ENCODE data around the gene MCTP2.

The MCTP2 gene

DNA sequence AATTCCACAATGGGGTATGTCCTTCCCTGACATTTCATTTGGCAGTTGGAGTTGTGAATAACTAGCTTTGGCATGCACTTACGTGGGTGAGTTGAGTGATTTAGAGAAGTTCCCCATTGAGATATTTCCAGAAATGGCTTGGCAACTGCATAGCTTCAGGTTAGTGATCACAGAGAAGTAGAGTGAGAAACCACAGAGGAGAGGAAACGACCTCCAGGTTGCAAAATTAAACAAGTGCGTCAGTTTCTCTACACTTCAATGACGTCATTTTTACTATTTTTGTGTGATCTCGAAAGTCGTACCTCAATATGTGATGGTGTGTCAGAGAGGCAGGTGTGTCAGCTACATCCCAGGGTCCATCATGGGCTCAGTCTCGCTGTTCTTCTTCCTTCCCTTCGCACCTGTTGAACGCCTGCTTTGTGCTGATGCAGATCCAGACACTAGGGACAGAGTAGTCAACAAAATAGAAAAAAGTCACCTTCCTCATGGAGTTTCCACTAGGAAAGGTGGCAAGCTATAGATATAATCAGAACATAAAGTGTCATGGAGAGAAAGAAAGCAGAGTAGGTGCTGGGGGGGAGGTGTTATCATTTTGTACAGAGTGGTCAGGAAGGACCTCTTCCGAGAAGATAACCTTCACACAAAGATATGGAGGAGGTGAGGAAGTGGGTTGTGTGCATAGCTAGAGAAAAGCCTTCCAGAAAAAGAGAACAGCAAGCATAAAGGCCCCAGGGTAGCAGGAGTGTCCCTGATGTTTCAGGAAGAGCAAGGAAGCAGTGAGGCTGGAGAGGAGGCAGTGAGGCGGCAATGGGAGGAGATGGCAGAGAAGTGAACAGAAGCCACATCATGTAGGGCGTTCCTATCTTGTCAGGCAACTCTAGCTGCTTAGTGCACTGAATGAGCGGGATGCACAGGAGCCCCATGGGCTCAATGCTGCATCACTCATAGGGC is 75.6 kb downstream of the MCTP2 start:
- DNase-seq = no peak

DNA sequence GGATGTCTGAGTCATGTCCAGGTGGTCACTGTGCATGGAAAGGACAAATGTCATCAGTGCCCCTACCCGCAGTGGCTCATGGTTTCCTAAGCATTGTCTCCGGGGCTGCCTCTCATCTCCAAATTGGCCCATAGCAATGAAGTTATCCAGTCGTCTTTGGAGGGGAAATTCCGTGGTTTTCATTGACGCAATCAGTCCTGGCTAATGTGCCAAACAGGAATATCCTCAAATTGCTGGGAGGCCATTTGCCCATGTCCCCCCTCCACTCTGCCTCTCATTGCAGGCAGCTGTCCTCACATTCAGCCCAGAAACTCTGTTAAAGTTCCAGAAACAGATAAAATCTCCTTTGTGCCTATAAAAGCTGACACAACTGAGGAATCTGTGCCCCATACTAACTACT is 81.6 kb downstream of the MCTP2 start:
- no peak for DNase-seq

DNA sequence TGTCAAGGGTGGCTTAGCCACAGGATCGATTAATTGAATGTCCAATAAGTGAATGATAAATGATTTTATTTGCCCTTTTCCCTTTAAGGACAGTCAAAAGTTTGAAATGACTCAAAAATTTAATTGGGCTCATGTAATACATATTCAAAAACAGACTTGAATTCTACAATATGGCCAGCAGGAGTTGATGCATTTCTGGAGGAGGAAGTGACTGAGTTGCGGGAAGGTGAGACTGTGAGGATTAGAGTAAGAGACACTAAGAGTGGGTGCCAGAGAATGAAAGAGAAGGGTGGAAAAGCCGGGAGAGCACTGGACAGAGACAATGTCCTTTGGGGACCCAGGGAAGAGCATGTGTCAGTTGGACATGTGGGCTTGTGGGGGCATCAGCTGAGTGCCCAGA is 83.3 kb downstream of the MCTP2 start:
- DNase-seq = no peak

DNA sequence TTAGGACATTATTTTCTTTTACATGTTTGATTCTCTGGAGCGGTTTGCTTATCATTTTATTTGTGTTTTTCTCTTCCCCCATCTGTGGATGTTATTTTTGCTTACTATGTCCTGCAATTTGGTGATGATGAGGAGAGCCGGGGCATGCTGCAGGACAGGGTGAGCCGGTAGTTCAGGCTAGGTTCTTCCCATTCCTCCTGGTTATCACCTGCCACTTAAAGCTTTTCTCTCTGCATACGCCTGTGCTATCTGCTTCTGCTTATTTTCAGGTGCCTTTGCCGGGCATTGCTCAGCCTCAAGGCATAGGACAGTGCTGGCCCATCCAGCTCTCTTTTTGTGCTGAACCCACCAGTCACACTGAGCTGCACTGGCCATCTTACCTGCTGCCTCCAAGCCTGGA is 85.8 kb downstream of the MCTP2 start:
- no peak for DNase-seq

DNA sequence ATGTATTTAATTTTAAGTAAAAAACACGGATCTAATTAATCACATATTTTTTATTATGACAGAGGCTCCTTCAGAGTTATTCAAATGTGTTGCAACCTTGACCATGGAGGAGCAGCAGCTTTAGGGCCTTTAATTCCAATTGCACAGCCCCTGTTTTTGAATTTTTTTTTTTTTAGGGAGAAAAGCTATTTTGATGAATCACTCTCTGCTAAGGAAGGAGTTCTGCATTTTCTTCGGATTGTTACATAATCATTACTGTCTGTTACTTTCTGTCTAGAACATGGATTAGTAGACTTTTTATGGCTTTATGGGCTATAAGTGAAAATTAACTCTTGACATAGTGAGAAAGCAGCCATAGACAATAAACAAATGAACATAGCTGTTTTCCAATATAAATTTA is 90.8 kb downstream of the MCTP2 start:
- no peak for DNase-seq

DNA sequence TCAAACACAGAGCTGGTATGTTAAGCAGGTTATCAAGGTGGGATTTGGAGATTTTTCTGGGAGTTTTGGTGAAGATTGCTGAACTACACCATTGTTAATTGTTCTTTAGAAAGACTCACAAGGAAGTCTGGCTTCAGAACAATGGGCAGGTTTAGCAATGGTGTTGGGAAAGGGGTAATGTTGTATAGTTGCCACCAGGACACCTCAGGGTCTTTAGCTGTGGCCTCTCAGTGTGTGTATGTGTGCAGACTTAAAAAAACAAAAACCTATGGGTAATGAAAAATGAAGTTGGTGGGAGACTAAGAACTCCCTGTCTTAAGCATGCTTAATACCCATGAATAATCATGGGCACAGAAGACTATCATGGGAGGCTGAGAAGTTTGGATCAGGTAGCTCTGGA is 91.7 kb downstream of the MCTP2 start:
- no peak for DNase-seq

DNA sequence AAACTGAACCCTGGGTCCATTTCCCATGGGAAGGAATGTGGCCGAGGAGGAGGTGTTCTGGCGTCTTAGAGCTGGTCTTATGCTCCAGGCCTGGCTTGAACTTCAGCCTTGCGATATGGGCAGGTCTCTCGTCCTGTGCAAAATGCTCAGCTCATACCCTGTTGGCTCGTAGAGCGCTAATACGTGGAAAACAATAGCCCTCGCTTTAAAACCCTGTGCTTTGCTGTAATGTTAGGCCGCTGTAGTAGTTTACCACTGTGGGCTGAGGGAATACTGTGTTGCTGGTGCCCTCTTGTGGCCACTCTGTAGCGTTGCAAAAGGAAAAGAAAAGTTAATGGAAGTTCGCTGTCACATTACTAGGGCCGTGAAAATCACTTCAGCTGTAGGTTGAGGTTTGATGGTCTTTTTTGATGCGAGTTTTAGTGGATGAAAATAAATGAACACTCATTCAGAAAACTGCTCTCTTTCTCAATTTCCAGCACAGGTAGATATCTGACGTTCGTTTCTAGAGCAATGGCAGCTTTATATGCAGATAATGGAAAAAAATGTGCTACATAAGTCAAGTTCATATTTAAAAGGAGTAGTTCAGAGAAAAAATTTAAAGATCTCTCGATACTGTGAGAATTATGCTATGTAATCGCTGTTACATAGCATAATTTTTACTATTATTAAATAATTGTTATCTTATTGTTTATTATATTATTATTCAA is 92.9 kb downstream of the MCTP2 start:
- peak; percentile 68 for DNase-seq

DNA sequence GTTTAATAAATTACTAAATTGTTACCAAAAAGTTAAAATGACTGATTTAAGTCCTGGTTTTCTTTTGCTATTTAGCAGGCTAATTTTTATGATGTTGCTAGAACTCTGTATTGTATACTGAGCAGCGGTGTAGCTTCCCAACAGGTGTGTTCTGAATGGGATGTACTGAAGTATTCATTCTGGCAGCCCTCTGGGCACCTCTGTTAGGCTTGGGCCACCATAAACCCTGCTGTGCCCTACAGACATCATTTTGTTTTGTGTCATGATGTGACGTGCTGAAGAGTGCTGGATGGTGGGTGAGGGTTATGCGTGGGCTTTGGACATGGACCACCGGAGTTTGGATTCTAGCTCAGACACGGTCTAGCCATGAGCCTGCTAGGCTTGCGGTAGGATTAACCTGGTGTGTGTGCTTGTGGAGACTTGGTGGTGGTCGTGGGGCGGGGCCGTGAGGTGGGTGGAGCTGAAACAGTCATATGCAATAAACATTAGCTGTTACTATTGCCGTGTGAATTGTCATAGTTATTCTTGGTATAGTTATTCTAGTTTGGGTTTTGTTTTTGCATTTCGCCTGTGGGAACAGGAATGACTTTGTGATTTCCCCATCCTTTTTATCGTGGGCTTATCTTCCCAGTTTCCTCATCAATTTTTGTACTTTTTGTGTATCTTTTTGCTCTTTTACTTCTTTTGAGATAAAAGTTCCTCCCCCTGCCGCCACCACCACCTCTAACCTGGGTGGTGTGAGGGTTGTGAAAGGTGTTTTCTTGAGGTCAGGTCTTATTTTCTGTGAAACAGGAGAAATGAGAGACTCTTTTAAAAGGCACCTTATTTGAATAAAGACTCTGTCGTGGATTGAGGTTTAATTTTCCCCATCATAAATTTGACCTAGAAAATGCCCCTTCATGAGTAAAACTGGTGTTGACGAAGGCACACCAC is 93.7 kb downstream of the MCTP2 start:
- no peak for DNase-seq

DNA sequence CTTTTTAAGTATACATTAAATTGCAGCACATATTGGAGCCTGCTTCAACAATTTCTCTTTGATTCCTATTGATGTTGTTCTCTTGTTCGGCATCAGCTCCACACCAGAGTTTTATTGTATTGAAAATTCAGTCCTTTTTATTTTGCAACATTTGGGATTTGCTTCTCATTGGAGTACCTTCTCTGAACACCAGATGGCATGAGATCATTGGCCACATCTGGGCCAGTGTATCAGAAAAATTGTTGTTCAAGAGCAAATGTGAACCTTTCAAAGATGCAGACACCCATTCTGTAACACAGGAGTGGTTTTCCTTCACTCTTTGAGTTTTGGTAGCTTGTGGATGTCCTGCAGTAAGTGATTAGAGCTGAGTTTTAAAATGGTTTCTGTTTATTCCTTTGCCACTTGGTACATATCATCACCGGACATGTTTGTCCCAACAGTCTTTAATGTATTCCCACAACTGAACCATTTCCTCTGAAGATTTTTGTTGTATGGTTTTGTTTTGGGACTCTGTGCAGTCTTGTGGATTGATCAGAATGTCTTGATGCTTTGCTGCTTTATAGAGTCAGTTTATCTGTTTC is 96.1 kb downstream of the MCTP2 start:
- DNase-seq = no peak

DNA sequence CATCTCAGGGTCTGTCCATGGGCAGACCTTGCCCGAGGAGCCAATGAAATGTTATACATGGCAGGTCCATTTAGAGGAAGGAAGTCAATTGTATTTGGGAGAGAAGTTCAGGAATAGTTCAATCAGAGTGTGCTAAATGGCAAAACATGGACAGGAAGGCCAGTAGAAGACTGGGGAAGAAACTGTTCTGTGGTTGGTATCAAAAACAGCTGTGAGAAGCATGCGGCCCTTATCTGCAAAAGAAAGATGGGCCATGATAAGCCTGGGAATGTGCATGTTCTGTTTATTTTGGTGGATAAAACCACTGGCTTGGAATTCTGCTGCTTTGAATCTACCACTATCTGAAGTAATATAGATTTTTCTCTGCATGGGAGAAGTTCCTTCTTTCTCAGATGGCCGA is 100.4 kb downstream of the MCTP2 start:
- DNase-seq = no peak

DNA sequence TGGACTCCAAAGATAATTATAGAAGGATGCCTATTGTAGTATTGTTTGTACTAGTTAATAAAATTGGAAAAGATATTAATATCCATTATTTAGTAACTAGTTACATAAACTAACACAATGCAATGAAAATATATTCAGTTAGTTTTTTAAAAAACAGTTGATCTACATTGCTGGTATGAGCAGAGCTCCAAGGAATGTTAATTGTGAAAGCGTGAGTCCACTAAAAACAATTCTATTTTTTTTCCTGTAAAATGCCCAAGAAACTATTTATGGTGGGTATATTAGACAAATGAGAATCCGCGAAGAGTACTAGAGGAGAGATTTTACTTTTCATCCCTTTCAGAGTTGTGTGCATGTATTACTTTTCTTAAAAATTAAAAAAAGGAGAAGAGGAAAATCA is 104.3 kb downstream of the MCTP2 start:
- DNase-seq = no peak

DNA sequence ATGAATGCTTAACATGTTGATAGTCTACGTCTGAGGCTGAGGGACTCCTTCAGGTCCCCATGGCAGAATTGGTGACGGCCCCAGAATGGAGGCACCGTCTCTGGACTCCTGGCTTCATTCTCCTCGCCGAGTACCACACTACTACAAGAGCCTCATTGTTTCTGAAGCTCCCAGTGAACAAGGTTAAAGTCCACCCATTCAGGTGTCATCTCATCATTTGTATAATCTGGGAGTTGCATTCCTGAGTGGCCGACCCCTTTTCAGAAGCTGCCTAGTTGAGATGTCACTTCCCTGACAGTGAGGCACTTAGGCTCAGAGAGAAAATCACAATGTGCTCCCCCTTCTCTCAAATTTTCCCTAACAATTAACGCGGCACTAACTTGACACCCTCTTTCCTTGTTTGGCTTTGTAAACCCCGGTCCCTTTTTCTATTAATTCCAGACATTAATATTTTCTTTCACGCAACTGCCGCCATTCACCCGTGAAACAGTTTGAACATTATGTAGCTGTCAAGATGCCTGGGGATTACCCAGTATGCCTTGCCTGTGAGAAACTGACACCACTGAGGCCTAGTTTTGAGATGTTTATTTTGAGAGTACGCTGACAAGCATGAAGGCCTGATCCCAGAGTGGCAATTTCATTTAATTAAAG is 105.6 kb downstream of the MCTP2 start:
- DNase-seq = no peak

DNA sequence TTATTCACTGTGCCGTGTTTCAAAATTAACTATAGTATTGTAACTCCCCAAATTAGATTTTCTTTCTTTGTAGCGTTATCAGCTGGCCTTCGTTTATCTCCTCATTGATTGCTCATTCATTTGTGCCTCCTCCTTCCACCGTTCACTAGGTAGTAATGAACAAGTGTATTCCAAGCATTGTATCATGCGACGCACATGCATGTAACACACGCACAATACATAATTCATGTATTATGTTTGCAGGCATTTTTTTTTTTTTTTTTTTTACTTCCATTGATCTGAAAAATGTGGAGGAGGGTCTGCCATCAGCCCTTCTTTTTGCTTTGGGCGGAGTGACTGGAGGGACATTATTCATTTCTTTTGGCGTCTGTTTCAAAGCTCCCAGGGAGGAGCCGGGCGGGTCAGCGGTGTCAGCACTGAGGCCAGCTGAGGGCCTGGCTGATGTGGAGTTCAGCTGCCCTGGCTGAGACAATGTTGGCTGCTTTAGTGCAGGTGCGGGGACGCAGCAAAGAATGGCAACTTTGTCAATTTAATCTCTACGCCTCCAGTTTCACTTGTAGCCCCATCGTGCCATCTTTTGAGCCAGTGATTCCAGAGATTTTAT is 107.0 kb downstream of the MCTP2 start:
- DNase-seq = no peak

DNA sequence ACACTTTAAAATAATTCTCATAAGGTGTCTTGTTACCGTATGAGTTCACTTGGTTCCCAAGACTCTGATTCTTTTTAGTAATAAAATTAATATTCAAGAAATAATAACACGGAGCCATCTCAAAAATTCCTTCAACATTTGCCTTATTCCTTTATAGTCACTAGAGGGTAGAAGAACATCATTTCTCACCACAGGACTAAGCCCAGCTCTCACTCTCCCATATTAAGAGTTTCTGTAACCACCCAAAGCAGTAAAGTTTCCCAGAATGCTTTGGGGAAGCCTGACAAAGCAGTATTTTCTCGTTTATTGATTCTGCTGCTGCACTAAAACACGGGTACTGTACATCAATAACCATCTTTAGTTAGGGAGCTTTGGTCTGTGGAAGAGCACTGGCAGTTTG is 114.9 kb downstream of the MCTP2 start:
- no peak for DNase-seq

DNA sequence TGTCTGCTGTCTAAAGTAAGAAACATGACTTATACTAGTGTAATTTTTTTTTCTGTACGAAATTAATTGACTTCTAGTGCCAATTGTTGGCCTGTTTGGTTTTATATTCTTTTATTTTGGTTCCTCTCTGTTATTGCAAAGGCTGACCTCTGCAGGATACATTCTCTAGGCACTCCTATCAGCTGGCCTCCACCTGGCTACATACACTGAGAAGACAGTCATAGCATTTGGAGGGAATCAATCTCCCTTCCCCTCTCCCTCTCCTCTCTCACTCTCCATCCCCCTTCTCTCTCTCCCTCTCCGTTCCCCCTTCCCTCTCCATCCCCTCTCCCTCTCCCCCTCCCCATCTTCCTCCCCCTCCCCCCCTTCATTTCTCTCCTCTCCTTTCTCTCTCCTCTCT is 116.7 kb downstream of the MCTP2 start:
- no peak for DNase-seq

DNA sequence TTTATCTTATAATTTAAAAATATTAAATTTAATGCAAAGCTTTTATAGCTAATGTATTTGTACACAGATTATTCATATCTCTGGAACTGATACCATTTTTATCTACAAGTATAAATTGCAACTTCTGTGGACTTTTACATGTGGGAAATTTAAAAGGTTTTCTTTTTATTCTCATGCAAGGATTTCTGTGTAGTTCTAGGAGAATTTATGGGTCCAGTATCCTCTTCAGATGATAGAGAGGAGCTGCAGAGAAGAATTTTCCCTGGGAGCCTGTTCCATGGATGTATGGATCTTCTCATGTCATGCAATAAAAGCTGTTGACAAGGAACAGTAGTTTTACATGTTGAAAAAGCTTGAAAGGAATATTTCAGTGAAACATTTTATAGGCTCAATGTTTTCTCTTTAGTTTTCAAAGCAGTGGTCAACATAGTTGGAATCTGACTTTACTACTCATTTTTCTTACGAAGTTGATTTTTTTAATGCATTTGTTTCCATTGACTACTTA is 119.7 kb downstream of the MCTP2 start:
- DNase-seq = no peak

DNA sequence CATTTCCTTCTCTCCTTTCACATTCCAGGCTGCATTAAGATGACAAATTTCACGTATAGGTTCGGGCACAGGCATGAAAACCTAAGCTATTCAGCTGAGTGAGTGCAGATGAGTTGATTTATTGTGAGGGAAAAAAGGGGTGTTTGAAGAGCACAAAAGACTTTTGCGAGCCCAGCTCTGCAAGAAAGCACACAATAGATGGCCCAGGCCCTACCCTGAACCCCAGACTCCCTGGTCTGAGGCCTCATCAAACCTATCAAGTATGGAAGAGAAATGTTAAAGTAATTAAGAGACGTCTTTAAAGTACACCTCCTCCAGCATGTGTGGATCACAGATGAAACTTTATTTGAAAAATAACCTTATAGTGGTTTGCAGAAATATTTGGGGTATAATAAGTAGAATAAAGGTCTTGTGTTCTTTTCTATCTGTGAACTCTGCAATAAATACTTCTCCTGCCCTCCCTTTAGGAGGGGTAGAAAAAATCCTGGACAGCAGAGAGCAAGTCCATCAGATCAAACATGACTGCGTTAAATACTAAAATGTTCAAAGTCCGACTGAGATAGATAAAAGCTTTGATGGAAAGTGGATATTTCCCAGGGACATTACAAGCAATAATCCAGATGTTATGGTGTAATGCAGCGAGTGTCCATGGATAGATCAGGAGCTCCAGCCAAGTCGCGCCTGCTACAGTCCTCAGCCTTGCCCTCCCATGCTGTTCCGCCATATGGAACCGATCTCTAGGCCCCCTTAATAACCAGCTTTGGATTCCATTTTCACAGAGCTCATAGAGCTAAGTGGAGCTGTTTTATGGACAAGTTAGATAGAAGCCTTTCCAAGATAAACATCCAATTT is 121.5 kb downstream of the MCTP2 start:
- DNase-seq = peak; percentile 57

DNA sequence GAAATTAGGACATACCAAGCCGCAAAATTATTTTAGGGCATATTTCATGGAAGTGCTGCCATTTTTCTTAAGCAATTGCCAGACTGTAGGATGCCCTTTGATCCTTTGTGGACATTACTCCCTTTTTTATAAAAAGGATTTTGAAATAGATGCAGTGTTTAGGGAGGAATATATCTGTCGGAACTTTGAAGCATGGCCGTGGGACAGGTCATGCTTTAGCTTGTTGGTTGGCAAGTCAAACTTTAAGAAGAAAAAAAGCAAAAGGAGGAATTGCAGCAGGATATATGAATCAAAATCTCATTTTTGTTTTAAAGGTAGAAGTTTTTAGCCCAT is 122.1 kb downstream of the MCTP2 start:
- no peak for DNase-seq

DNA sequence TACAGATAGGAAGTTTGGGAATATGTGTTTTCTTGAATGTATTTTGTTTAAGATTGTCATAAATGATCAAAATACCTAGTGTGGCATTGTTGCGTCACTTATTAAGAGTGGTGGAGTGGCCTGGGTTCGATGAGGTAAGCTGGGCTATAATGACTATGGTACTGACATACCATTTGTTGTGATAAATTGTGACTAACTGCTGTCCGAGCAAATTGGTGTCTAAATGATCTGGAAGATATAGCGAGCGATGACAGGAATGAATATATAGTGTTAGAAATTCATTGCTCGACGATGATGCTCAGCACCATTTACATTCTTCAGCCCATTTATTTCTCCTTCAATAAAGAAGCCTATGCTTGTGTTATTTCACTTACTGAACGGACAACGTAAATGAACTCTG is 123.3 kb downstream of the MCTP2 start:
- DNase-seq = no peak

DNA sequence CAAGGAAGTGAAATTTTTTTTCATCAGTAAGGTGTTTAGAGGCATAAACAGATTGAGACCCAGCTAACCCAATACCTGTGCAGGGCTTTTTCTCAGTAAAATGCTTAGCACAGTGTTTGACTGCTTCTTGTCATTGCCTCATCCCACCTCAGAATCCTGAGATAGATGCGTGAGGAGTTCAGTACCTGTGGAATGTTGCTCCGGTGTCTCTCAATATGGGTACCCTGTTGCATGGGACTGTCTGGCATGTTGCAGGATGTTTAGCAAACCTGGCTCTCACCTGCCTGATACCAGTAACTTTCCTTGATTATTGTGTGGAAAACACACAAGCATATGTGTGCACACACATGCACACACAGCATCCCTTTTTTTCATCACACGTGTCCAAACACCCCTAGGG is 128.4 kb downstream of the MCTP2 start:
- DNase-seq = no peak

DNA sequence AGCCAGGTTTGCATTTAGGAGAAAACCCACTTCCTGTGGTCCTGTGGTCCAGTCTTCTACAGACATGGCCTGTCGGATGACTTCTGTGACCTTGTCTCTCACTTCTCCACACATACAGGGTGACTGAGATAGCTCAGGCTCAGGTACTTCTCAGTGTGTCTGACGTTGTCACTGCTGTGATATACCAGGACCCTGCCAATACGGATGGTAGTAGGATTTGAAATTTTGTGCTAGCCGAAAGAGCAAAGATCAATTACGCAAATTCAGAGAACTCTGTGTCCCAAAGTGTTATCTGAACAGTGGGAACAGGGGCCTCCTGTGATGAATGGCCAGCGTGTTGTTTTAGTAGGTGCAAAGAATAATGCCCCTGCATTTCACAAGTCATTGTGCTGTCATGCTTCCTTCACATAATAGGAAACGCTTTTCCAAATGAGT is 128.9 kb downstream of the MCTP2 start:
- no peak for DNase-seq

All from femur (tissue), 1 donor.